Endothelial cell of umbilical vein (primary cell): ENCODE results near the gene C14orf180.

Experiments used
- FOS ChIP-seq: IDR thresholded peaks from 2 replicates; pipeline ENCODE4 v1.6.1; 2011; ENCODE audit warnings: mild to moderate bottlenecking, low read length, moderate library complexity, borderline replicate concordance; ENCODE audit not compliant: insufficient read depth
- TF ChIP-seq, protein P1 (sequence below), 2 donors: IDR thresholded peaks; 1 replicate in 1 of 2; 2 replicates in 1 of 2; pipeline ENCODE4 v1.5.1; 2011; ENCODE audit warnings: low read length in 2 of 2, mild to moderate bottlenecking in 2 of 2, moderate library complexity in 2 of 2, control low read depth in 1 of 2, inconsistent platforms in 1 of 2, low read depth in 1 of 2; ENCODE audit not compliant: insufficient read depth in 1 of 2; ENCODE audit errors: extremely low read depth in 1 of 2
- TF ChIP-seq, protein P2 (sequence below): IDR thresholded peaks from 2 replicates; pipeline ENCODE4 v1.6.1; 2011; ENCODE audit not compliant: insufficient read depth, insufficient read length

DNA sequence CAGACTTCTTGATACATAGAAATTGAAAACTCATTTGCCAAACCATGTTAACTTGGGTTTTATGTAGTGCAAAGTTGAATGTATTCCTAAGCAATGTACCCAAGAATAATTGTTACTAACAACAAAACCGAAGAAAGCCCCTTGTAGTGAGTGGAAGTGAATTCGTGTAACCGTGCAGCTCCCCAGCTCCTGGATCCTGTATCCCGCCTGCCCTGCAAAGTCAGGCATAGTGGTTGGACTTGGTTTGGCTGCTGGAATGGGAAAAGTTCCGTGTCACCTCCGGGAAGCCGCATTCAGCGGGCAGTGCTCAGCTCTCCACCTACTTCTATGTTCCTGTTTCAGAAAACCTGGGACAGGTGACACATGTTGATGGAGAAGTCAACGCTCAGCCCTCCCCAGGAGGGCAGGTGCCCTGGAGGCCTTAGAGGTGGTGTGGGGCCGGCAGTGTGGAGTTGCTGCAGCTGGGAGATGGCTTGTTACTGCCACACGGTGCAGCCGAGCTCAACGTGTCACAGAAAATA, 29.2 kb upstream of the C14orf180 start:
- no peak for TF ChIP-seq FOS
- TF ChIP-seq, protein P1, sequence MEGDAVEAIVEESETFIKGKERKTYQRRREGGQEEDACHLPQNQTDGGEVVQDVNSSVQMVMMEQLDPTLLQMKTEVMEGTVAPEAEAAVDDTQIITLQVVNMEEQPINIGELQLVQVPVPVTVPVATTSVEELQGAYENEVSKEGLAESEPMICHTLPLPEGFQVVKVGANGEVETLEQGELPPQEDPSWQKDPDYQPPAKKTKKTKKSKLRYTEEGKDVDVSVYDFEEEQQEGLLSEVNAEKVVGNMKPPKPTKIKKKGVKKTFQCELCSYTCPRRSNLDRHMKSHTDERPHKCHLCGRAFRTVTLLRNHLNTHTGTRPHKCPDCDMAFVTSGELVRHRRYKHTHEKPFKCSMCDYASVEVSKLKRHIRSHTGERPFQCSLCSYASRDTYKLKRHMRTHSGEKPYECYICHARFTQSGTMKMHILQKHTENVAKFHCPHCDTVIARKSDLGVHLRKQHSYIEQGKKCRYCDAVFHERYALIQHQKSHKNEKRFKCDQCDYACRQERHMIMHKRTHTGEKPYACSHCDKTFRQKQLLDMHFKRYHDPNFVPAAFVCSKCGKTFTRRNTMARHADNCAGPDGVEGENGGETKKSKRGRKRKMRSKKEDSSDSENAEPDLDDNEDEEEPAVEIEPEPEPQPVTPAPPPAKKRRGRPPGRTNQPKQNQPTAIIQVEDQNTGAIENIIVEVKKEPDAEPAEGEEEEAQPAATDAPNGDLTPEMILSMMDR (IDR thresholded peaks at IDR 0.05; ENCODE audit: extremely low read depth in 1 of 2, insufficient read depth in 1 of 2, low read depth in 1 of 2, low read length in 2 of 2): no peak
- TF ChIP-seq, protein P2, sequence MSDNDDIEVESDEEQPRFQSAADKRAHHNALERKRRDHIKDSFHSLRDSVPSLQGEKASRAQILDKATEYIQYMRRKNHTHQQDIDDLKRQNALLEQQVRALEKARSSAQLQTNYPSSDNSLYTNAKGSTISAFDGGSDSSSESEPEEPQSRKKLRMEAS: no peak
